ENCODE data around the gene DYNLT1. TPM values are rescaled to one million over a fixed set of nuclear protein-coding genes. Genes with fewer than 3 reads are reported as not detected.

Gene DYNLT1
- 100 to 1,000 TPM in 3 of 6 donors, 10 to 100 TPM in 3; 49.2 to 119 (median 100) TPM for total RNA-seq

DNA sequence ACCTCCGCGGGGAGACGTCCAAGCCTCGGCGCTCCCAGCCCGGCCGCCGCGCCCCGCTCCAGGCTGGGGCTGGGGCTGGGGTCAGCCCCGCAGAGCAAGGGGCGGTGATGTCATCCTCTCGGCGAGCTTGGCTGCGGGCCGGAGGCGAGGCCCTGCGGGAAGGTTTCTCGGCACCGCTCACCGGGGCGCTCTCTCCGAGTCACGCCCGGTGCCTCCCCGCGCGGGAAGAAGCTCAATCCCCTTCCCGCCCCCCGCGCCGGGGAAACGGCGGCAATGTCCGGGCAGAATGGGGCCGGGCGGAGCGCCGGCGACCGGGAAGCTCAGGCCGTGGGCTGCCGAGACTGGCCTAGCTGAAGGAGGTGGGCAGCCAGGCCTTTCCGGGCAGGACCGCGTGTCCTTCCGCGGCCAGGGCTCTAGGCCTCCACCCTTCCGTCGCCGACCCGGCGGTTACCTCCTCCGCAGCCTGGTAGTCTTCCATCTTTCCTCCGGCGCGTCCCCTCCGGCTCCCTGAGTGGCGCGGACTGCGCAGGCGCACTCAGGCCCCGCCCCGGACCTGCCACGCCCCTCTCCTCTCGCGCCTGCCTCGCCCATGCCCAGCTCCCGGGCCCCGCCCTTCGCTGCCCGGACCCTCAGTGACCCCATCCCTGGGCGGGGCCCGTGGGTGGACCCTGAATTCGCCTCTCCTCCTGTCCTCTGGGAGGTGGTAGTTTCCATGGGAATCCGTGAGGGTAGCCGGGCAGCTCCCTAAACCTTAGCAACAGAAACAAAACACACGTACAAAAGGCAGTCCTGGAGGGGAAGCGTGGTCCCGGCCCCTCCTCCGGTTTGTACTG lies at the start of gene DYNLT1:
TSS of gene DYNLT1 (minus strand) at position 513 of the 833 bp plus-strand sequence. CDS start at position 478, 35 bp downstream.
- DNase-seq (peak; percentile 96 to 99), ATAC-seq (ENCODE audit: low FRiP score in 2 of 2) (peak; percentile 96 to 97)
- H3K9me3 ChIP-seq: no peaks in the 10 kb centered on the region
- H3K4me1 ChIP-seq: peaks cover 31 to 60% (median 38%) of the 10 kb centered on the region in 4 donors
- TF ChIP-seq CTCF (IDR thresholded peaks at IDR 0.05) (peak in 2 of 6 experiments; percentile 17 to 29), POLR2A (IDR thresholded peaks at IDR 0.05) (peak; percentile 75 to 100 (median 97)), POLR2AphosphoS5 (IDR thresholded peaks at IDR 0.05) (peak; percentile 95 to 99), EP300 (IDR thresholded peaks at IDR 0.05) (peak in 1 of 4 donors; percentile 39)
- H3K4me3 ChIP-seq: peak within 1 kb of the TSS; percentile 71 to 83 (median 78)
- H3K27ac ChIP-seq: peak within 1 kb of the TSS; percentile 99
- peaks cover 0 to 6% (median 3%) of the 10 kb centered on the region in 4 donors for H3K36me3 ChIP-seq
- 0% methylated on average over 4 to 13 of the region's 81 CpGs for WGBS, 2 donors
- no peaks in the 10 kb centered on the region for H3K27me3 ChIP-seq

DNA sequence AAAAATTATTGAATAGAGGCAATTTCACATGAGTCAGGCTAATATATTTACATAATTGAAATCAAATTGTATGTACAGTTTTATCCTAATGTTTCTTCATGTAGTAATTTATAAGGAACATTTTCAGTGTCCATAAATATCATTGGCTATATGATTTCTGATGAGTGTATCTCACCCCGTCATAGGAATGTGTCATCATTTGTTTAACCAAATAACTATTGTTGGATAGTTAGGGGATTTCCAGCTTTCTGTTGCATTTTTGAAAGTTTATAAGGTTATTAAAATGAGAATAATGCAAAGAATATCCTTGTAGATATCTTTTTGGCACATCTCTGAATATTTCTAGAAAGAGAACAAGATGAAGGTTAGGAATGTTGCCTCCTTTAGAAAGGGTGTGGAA lies 44.3 kb upstream of the DYNLT1 start:
- no peak overlapping the region for H3K27ac ChIP-seq
- DNase-seq: no peak
- H3K36me3 ChIP-seq: no peaks in the 10 kb centered on the region
- WGBS, 2 donors: 47 to 57% methylated on average over 1 of the region's 1 CpG
- peaks cover 16 to 44% (median 19%) of the 10 kb centered on the region in 4 donors for H3K4me1 ChIP-seq
- no peak for ATAC-seq (ENCODE audit: low FRiP score in 2 of 2)
- H3K9me3 ChIP-seq: no peaks in the 10 kb centered on the region
- no peaks in the 10 kb centered on the region for H3K27me3 ChIP-seq
- H3K4me3 ChIP-seq: no peak overlapping the region
- TF ChIP-seq POLR2AphosphoS5 (IDR thresholded peaks at IDR 0.05) (no peak), POLR2A (IDR thresholded peaks at IDR 0.05) (no peak), CTCF (IDR thresholded peaks at IDR 0.05) (no peak), EP300 (IDR thresholded peaks at IDR 0.05) (no peak)

GRCh38 chr6:158687506-158687905 lies 43.0 kb upstream of the DYNLT1 start:
- WGBS, 2 donors: 60 to 62% methylated on average over 4 of the region's 4 CpGs
- Histone ChIP-seq H3K4me1 (peaks cover 16 to 44% (median 19%) of the 10 kb centered on the region in 4 donors), H3K27ac (peak overlapping the region; percentile 57 to 80 (median 69)), H3K36me3 (no peaks in the 10 kb centered on the region), H3K4me3 (no peak overlapping the region), H3K27me3 (no peaks in the 10 kb centered on the region), H3K9me3 (no peaks in the 10 kb centered on the region)
- DNase-seq (no peak), ATAC-seq (ENCODE audit: low FRiP score in 2 of 2) (peak in 1 of 2 donors; percentile 34)
- TF ChIP-seq POLR2A (IDR thresholded peaks at IDR 0.05) (no peak), CTCF (IDR thresholded peaks at IDR 0.05) (no peak), EP300 (IDR thresholded peaks at IDR 0.05) (no peak), POLR2AphosphoS5 (IDR thresholded peaks at IDR 0.05) (no peak)

DNA sequence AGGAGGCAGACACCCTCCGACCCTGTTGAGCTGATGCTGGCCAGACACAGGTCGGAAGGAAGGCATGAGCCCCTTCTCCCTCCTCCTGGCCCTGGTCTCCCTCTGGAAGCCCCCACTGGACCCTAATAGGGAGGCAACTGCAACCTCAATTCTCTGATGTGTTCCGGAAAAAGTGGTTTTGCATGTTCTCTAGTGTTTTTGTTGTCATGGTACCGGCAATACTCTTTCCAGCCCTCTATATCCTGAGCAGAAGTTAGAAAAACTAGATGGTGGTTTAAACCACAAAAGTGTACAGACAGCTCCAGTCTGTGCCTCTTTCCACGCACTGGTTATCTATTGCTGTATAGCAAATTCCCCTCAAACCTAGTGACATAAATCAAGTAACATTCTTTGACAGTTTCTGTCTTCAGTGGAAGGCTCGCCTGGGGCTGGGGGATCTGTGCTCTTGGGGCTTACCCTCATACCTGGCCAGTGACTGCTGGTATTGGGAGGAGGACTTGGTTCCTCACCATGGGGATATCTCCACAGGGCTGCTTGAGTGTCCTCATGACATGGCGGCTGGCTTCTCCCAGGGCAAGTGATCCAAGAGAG lies 42.3 kb upstream of the DYNLT1 start:
- H3K4me3 ChIP-seq: no peak overlapping the region
- H3K27me3 ChIP-seq: no peaks in the 10 kb centered on the region
- no peaks in the 10 kb centered on the region for H3K36me3 ChIP-seq
- no peaks in the 10 kb centered on the region for H3K9me3 ChIP-seq
- TF ChIP-seq POLR2A (IDR thresholded peaks at IDR 0.05) (no peak), POLR2AphosphoS5 (IDR thresholded peaks at IDR 0.05) (no peak), EP300 (IDR thresholded peaks at IDR 0.05) (no peak), CTCF (IDR thresholded peaks at IDR 0.05) (no peak)
- ATAC-seq (ENCODE audit: low FRiP score in 2 of 2) (peak; percentile 79 to 81), DNase-seq (no peak)
- H3K27ac ChIP-seq: peak overlapping the region; percentile 57 to 80 (median 69)
- 54 to 70% methylated on average over 6 to 7 of the region's 7 CpGs for WGBS, 2 donors
- peaks cover 16 to 44% (median 19%) of the 10 kb centered on the region in 4 donors for H3K4me1 ChIP-seq

Measured in upper lobe of left lung (tissue), 6 donors.